Measurements from ENCODE around the gene ETFA.

ETFA gene

GRCh38 chr15:76343313-76343996 lies 32.2 kb upstream of the ETFA start:
- Mint-ChIP-seq H3K4me3 (peak overlapping the region; percentile 20), H3K9me3 (ENCODE audit: low read depth) (no peaks in the 10 kb centered on the region), H3K4me1 (ENCODE audit: low read depth) (peaks cover 40% of the 10 kb centered on the region), H3K36me3 (peaks cover 9% of the 10 kb centered on the region), H3K27ac (no peak overlapping the region), H3K27me3 (peaks cover 43% of the 10 kb centered on the region)

GRCh38 chr15:76342382-76343201 lies 31.3 kb upstream of the ETFA start:
- Mint-ChIP-seq H3K9me3 (ENCODE audit: low read depth) (no peaks in the 10 kb centered on the region), H3K36me3 (peaks cover under 1% of the 10 kb centered on the region), H3K27me3 (peaks cover 37% of the 10 kb centered on the region), H3K4me3 (peak overlapping the region; percentile 73), H3K4me1 (ENCODE audit: low read depth) (peaks cover 39% of the 10 kb centered on the region), H3K27ac (no peak overlapping the region)

- no peaks in the 10 kb centered on the region for H3K9me3 Mint-ChIP-seq (ENCODE audit: low read depth)
- H3K27ac Mint-ChIP-seq: no peak overlapping the region
- H3K4me1 Mint-ChIP-seq (ENCODE audit: low read depth): peaks cover 42% of the 10 kb centered on the region
- H3K27me3 Mint-ChIP-seq: peaks cover 41% of the 10 kb centered on the region
- H3K36me3 Mint-ChIP-seq: no peaks in the 10 kb centered on the region
- H3K4me3 Mint-ChIP-seq: peak overlapping the region; percentile 73
These were observed 30.8 kb upstream of the ETFA start for GRCh38 chr15:76342058-76342381.

GRCh38 chr15:76341366-76342057 lies 30.2 kb upstream of the ETFA start:
- Mint-ChIP-seq H3K4me3 (peak overlapping the region; percentile 73), H3K36me3 (no peaks in the 10 kb centered on the region), H3K27ac (no peak overlapping the region), H3K9me3 (ENCODE audit: low read depth) (no peaks in the 10 kb centered on the region), H3K4me1 (ENCODE audit: low read depth) (peaks cover 47% of the 10 kb centered on the region), H3K27me3 (peaks cover 46% of the 10 kb centered on the region)

GRCh38 chr15:76340803-76341365 lies 29.6 kb upstream of the ETFA start:
- peak overlapping the region; percentile 89 for H3K4me3 Mint-ChIP-seq
- peaks cover 46% of the 10 kb centered on the region for H3K27me3 Mint-ChIP-seq
- H3K4me1 Mint-ChIP-seq (ENCODE audit: low read depth): peaks cover 50% of the 10 kb centered on the region
- H3K9me3 Mint-ChIP-seq (ENCODE audit: low read depth): no peaks in the 10 kb centered on the region
- H3K36me3 Mint-ChIP-seq: no peaks in the 10 kb centered on the region
- H3K27ac Mint-ChIP-seq: no peak overlapping the region

- H3K4me1 Mint-ChIP-seq (ENCODE audit: low read depth): peaks cover 51% of the 10 kb centered on the region
- no peaks in the 10 kb centered on the region for H3K36me3 Mint-ChIP-seq
- H3K27me3 Mint-ChIP-seq: peaks cover 46% of the 10 kb centered on the region
- H3K4me3 Mint-ChIP-seq: peak overlapping the region; percentile 89
- H3K27ac Mint-ChIP-seq: no peak overlapping the region
- no peaks in the 10 kb centered on the region for H3K9me3 Mint-ChIP-seq (ENCODE audit: low read depth)
These were observed 29.0 kb upstream of the ETFA start for GRCh38 chr15:76340198-76340802.

GRCh38 chr15:76339305-76340197 lies 28.3 kb upstream of the ETFA start:
- Mint-ChIP-seq H3K27me3 (peaks cover 44% of the 10 kb centered on the region), H3K4me1 (ENCODE audit: low read depth) (peaks cover 52% of the 10 kb centered on the region), H3K4me3 (peak overlapping the region; percentile 89), H3K9me3 (ENCODE audit: low read depth) (no peaks in the 10 kb centered on the region), H3K27ac (no peak overlapping the region), H3K36me3 (no peaks in the 10 kb centered on the region)

- Mint-ChIP-seq H3K4me3 (peak overlapping the region; percentile 76), H3K27ac (no peak overlapping the region), H3K27me3 (peaks cover 45% of the 10 kb centered on the region), H3K36me3 (no peaks in the 10 kb centered on the region), H3K9me3 (ENCODE audit: low read depth) (no peaks in the 10 kb centered on the region), H3K4me1 (ENCODE audit: low read depth) (peaks cover 52% of the 10 kb centered on the region)
These were observed 27.4 kb upstream of the ETFA start for GRCh38 chr15:76338486-76339304.

GRCh38 chr15:76337696-76338485 lies 26.6 kb upstream of the ETFA start:
- peaks cover 52% of the 10 kb centered on the region for H3K4me1 Mint-ChIP-seq (ENCODE audit: low read depth)
- peak overlapping the region; percentile 83 for H3K4me3 Mint-ChIP-seq
- H3K9me3 Mint-ChIP-seq (ENCODE audit: low read depth): no peaks in the 10 kb centered on the region
- no peaks in the 10 kb centered on the region for H3K36me3 Mint-ChIP-seq
- H3K27me3 Mint-ChIP-seq: peaks cover 42% of the 10 kb centered on the region
- H3K27ac Mint-ChIP-seq: no peak overlapping the region

- peak overlapping the region; percentile 83 for H3K4me3 Mint-ChIP-seq
- no peaks in the 10 kb centered on the region for H3K9me3 Mint-ChIP-seq (ENCODE audit: low read depth)
- H3K27ac Mint-ChIP-seq: no peak overlapping the region
- peaks cover 42% of the 10 kb centered on the region for H3K27me3 Mint-ChIP-seq
- H3K4me1 Mint-ChIP-seq (ENCODE audit: low read depth): peaks cover 51% of the 10 kb centered on the region
- no peaks in the 10 kb centered on the region for H3K36me3 Mint-ChIP-seq
These were observed 25.9 kb upstream of the ETFA start for GRCh38 chr15:76337059-76337695.

- Mint-ChIP-seq H3K27ac (no peak within 1 kb of the TSS), H3K9me3 (ENCODE audit: low read depth) (no peaks in the 10 kb centered on the region), H3K27me3 (peaks cover 38% of the 10 kb centered on the region), H3K4me1 (ENCODE audit: low read depth) (peaks cover 44% of the 10 kb centered on the region), H3K4me3 (peak within 1 kb of the TSS; percentile 83), H3K36me3 (no peaks in the 10 kb centered on the region)
These were observed 25.2 kb upstream of the ETFA start, which contains the start of gene ISL2 for GRCh38 chr15:76336254-76337058. ISL2 (plus strand) TSS chr15:76336773; CDS start chr15:76336884, 111 bp downstream.
